Epithelial cell of proximal tubule (primary cell): ENCODE measurements around the gene ZNF273. TPM values are rescaled to one million over a fixed set of nuclear protein-coding genes. Genes with fewer than 3 reads are reported as not detected.
A peak's percentile ranks its signal among the peaks of the same experiment; 100 is the strongest.
"Not testable (repeated sequence)": the region's sequence is repeated elsewhere in the genome, so short reads cannot be mapped to it uniquely, and the experiment has no call there.

Source experiments
- DNase-seq: peaks from one replicate; pipeline ENCODE4 v3.0.0-alpha.2; 2011; ENCODE audit warnings: low read depth
- H3K4me3 ChIP-seq: 2 replicates; pipeline ENCODE4 v1.5.1; 2011; ENCODE audit warnings: low read depth, mild to moderate bottlenecking, low read length
- total RNA-seq: library from RNA; depleted of rRNA; stranded (reverse); fragments of >200 nt; gene quantifications from 2 replicates; pipeline ENCODE4 v1.2.3, GENCODE V29; 2015
- TF ChIP-seq, protein P1 (sequence below): conservative IDR thresholded peaks from 2 replicates; pipeline ENCODE4 v1.5.1; 2012; ENCODE audit warnings: low read depth, mild to moderate bottlenecking, low read length

The ZNF273 gene
- 6.3 and 9.8 TPM in 2 replicates for total RNA-seq

DNA sequence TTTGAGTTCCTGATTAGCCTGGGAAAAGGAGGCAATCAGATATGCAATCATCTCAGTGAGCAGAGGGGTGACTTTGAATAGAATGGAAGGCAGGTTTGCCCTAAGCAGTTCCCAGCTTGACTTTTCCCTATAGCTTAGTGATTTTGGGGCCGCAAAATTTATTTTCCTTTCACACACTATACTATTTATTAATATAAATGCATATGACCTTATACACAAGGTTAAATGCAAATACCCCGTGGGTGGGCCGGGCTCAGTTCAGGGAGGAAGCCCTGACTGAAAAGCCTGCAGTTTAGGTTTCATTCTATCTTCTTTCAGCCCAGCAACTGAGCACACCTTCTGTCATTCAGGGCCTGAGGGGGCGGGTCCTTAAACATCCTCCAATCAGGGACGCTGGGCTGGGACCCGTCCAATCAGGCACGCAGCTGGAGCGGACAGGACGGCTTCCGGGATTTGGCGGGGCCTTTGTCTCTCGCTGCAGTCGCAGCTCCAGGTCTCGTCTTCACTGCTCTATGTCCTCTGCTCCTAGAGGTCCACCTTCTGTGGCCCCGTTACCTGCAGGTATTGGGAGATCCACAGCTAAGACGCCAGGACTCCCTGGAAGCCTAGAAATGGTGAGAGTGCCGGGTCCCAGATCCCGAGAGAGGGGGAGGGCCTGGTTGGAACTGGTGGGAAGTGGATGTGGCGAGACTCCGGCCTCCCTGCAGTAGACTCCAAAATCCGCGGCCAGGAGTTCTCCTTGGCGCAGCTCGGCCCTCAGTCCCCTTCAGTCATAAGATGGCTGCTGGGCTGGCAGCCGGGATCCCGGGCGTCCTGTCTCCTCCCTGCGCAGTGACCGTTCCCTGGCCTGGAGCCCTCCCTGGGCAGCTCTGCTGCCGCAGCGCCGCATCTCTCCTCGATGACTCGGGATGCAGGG lies at the start of gene ZNF273:
ZNF273 (plus strand) TSS at position 468 of the 916 bp plus-strand sequence; CDS start at position 513, 45 bp downstream.
- TF ChIP-seq, protein P1, sequence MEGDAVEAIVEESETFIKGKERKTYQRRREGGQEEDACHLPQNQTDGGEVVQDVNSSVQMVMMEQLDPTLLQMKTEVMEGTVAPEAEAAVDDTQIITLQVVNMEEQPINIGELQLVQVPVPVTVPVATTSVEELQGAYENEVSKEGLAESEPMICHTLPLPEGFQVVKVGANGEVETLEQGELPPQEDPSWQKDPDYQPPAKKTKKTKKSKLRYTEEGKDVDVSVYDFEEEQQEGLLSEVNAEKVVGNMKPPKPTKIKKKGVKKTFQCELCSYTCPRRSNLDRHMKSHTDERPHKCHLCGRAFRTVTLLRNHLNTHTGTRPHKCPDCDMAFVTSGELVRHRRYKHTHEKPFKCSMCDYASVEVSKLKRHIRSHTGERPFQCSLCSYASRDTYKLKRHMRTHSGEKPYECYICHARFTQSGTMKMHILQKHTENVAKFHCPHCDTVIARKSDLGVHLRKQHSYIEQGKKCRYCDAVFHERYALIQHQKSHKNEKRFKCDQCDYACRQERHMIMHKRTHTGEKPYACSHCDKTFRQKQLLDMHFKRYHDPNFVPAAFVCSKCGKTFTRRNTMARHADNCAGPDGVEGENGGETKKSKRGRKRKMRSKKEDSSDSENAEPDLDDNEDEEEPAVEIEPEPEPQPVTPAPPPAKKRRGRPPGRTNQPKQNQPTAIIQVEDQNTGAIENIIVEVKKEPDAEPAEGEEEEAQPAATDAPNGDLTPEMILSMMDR = no peak
- peak within 1 kb of the TSS; percentile 76 for H3K4me3 ChIP-seq
- DNase-seq = peak; percentile 40

DNA sequence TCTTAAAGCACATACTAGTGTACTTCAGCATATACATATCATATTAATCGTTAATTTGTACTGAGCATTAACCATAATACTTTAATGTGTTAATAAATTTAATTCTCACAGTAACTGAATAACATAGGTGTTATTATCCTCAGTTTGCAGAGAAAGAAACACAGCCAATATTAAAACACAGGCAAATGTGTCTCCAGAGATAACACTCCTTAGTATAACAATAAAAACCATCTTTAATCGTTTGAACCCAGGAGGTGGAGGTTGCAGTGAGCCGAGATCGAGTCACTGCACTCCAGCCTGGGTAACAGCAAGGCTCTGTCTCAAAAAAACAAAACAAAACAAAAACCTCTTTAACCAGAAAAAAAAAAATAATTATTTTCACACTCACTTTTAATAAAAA lies 49.4 kb upstream of the ZNF273 start:
- DNase-seq = no peak
- TF ChIP-seq, protein P1 = no peak
- no peak overlapping the region for H3K4me3 ChIP-seq

DNA sequence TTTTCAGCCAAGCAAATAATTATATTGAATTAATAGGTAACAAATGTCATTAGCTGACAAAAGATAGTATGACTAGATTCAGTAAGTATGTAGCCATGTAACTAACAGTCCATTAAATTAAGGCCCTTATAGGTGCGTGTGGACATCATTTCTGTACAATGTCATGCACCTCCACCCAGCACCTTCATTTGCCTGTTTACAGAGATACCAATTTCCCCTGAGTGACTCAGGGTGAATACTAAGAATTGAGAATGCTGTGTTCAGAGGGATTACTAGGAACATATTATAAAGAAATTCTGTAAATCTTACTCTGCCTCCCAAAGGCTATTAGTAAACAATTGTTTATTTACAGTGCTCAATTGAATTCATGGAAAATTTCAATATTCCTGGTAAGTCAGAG lies 48.1 kb upstream of the ZNF273 start:
- DNase-seq = no peak
- H3K4me3 ChIP-seq = no peak overlapping the region
- TF ChIP-seq, protein P1 = no peak

DNA sequence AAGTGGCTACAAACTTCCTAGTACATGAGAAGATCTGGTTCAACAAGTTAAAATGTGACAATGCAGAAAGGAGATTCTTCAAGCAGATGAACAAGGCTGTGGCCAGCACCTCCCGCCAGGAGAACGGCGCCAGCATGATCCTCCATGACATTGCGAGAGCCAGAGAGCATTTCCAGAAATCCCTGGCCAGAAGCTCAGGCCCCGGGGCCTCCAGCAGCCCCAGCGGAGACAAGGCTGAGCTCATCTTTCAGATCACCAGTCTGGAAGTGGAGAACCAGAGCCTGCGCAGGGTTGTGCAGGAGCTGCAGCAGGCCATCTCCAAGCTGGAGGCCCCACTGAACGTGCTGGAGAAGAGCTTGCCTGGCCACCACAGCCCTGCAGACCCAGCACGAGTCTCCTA lies 40.1 kb upstream of the ZNF273 start:
- TF ChIP-seq, protein P1 = no peak
- no peak for DNase-seq
- no peak overlapping the region for H3K4me3 ChIP-seq

DNA sequence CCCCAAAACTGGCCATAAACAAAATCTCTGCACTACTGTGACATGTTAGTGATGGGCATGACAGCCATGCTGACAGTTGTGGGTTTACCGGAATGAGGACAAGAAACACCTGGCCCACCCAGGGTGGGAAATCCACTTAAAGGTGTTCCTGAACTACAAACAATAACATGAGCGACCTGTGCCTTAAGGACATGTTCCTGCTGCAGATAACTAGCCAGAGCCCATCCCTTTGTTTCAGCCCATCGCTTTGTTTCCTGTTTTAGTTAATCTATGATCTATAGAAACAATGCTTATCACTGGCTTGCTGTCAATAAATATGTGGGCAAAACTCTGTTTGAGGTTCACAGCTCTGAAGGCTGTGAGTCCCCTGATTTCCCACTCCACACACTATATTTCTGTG lies 39.5 kb upstream of the ZNF273 start:
- not testable (repeated sequence) for DNase-seq, H3K4me3 ChIP-seq

DNA sequence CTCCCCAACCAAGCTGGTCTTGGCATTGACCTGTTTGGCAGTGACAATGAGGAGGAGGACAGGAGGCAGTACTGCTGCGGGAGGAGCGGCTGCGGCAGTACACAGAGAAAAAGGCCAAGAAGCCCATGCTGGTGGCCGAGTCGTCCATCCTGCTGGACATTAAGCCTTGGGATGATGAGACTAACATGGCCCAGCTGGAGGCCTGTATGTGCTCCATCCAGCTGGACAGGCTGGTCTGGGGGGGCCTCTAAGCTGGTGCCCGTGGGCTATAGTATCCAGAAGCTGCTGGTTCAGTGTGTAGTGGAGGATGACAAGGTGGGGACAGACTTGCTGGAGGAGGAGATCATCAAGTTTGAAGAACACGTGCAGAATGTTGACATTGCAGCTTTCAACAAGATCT lies 39.1 kb upstream of the ZNF273 start:
- no peak for DNase-seq
- TF ChIP-seq, protein P1 = no peak
- H3K4me3 ChIP-seq = no peak overlapping the region

DNA sequence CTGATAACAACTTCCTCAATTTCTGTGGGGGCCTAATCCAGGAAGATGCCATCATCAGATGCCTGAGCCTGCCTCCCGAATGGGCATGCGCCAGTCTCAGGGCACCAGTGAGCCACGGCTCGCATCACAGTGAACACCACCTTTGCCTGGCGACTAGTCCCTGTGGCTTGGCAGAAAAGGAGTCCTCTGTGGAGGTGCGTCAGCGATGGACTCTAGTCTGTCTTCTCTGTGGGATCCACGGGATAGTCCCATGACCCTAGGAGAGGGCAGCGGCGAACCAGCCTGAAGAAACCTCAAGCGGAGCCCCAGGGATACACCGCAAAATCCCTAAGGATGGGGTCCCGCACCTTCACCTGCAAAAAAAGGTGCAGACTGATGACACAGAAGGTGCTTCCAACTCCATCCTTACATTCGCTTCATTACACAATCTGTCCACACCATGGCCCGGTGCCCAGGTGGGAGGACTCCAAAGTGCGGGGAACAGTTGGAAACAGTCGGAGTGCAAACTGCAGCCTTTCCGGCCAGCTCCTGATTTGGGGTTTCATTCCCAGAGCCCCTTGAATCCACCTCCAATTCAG lies 35.1 kb upstream of the ZNF273 start:
- no peak for DNase-seq
- H3K4me3 ChIP-seq = no peak overlapping the region
- TF ChIP-seq, protein P1 = no peak
